ENCODE data around the gene COPZ2. TPM values are rescaled to one million over a fixed set of nuclear protein-coding genes. Genes with fewer than 3 reads are reported as not detected.

COPZ2 gene
- total and polyA plus RNA-seq, 2 donors (not counting 1 experiment from before 2014, with no cell fraction given), result 1.0 to 2.3 TPM

DNA sequence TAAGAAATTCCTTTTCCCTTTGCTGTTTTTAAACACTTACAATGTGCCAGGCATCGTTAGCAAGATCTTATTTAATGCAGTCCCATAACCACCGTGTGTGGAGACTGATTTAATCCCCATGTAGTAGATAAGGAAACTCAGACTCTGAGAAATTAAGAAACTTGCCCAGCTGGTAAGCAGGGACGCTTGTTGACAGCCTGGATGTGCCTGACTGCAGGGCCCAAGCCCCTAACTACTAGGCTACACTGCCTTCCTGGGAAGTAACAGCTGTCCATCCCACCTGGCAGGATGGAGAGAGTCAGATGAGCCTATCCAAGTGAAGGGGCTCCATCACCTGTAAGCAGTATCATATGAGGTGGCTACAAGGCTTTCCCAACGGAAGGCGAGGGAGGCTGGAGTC, 43.6 kb downstream of the COPZ2 start:
- CTCF ChIA-PET, result interaction anchor here (1.2 kb wide), 1 partner anchor 80 kb away, joined by 3 read pairs; no protein-coding TSS in a partner anchor
- WGBS (ENCODE audit: insufficient coverage), result 88% methylated on average over 3 of the region's 5 CpGs
- no peak for TF ChIP-seq EZH2 (IDR thresholded peaks at IDR 0.05; ENCODE audit: borderline replicate concordance, insufficient read depth, low read depth, low read length, poor library complexity, severe bottlenecking)
- no peak for TF ChIP-seq CTCF (IDR thresholded peaks at IDR 0.05)
- no peak overlapping the region for H3K4me2 ChIP-seq (replicated peaks; ENCODE audit: low read depth, low read length, poor library complexity, severe bottlenecking)
- Mint-ChIP-seq H3K4me3 (no peak overlapping the region), H3K9me3 (ENCODE audit: insufficient read depth) (no peaks in the 10 kb centered on the region), H3K4me1 (no peaks in the 10 kb centered on the region), H3K27me3 (peaks cover 18% of the 10 kb centered on the region), H3K27ac (no peak overlapping the region)
- H3K4me1 ChIP-seq (ENCODE audit: control insufficient read depth in 2 of 2, insufficient read depth in 2 of 2, low read length in 2 of 2), result no peaks in the 10 kb centered on the region
- H3K27ac ChIP-seq (ENCODE audit: low read length in 2 of 2), result no peak overlapping the region
- no peaks in the 10 kb centered on the region for H3K9me3 ChIP-seq (ENCODE audit: control extremely low read depth in 1 of 3, control insufficient read depth in 2 of 3, insufficient read depth in 1 of 3, low read length in 2 of 3)
- peaks cover 0 to 26% (median 0%) of the 10 kb centered on the region in 4 experiments for H3K27me3 ChIP-seq (replicated peaks in 1 of 4; ENCODE audit: control extremely low read depth in 1 of 4, control insufficient read depth in 3 of 4, insufficient read depth in 4 of 4, low read length in 3 of 4)
- POLR2A ChIA-PET, result no interaction called here
- H3K4me3 ChIP-seq (ENCODE audit: control extremely low read depth in 1 of 5, extremely low read depth in 1 of 5, insufficient read depth in 1 of 5, low read depth in 2 of 5, low read length in 4 of 5), result no peak overlapping the region
- DNase-seq (no peak), ATAC-seq (ENCODE audit: low read depth) (no peak)
- H2AFZ ChIP-seq (ENCODE audit: insufficient read depth, low read depth, low read length, poor library complexity, severe bottlenecking), result no peak overlapping the region
- H3K36me3 ChIP-seq (replicated peaks in 1 of 2; ENCODE audit: control extremely low read depth in 1 of 2, control insufficient read depth in 1 of 2, extremely low read depth in 1 of 2, insufficient read depth in 2 of 2, low read length in 1 of 2), result no peaks in the 10 kb centered on the region
- no peak overlapping the region for H3K9ac ChIP-seq (ENCODE audit: low read length)
- intact Hi-C loops (cut with micrococcal nuclease), result no loop called here
- no peaks in the 10 kb centered on the region for H3K79me2 ChIP-seq (ENCODE audit: control insufficient read depth, insufficient read depth, low read length)
- H4K20me1 ChIP-seq (ENCODE audit: control insufficient read depth, insufficient read depth, low read length, poor library complexity, severe bottlenecking), result no peaks in the 10 kb centered on the region

DNA sequence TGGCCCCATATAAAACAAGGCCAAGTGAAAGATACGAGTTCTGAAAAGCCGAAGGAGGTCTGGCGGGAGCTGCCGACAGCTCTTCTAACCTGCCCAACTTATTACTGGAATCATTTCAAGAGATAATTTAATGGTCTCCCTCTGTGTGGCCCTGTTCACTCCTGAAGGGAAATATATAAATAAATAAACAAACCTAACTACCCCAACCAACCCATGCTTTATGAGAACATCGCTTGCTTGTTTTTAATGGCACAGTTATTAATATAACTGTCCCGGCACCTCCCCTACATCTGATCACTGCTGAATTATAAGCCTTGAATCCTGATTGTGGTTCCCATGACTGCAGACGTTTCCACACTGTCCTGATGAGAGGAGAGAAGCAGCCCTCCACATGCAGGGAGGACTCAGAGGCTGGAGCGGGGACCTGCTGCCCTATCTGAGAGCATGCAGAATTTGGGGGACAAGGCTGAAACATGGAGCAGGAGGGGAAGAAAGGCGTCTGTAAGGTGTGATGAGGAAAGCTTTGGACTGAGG, 44.5 kb downstream of the COPZ2 start:
- H2AFZ ChIP-seq (ENCODE audit: insufficient read depth, low read depth, low read length, poor library complexity, severe bottlenecking), result no peak overlapping the region
- peaks cover 18% of the 10 kb centered on the region for H3K27me3 Mint-ChIP-seq
- peaks cover 0 to 26% (median 0%) of the 10 kb centered on the region in 4 experiments for H3K27me3 ChIP-seq (replicated peaks in 1 of 4; ENCODE audit: control extremely low read depth in 1 of 4, control insufficient read depth in 3 of 4, insufficient read depth in 4 of 4, low read length in 3 of 4)
- no peak overlapping the region for H3K4me3 ChIP-seq (ENCODE audit: control extremely low read depth in 1 of 5, extremely low read depth in 1 of 5, insufficient read depth in 1 of 5, low read depth in 2 of 5, low read length in 4 of 5)
- ChIA-PET POLR2A (no interaction called here), CTCF (no interaction called here)
- H3K79me2 ChIP-seq (ENCODE audit: control insufficient read depth, insufficient read depth, low read length), result no peaks in the 10 kb centered on the region
- no peaks in the 10 kb centered on the region for H3K9me3 Mint-ChIP-seq (ENCODE audit: insufficient read depth)
- TF ChIP-seq CTCF (IDR thresholded peaks at IDR 0.05) (no peak), EZH2 (IDR thresholded peaks at IDR 0.05; ENCODE audit: borderline replicate concordance, insufficient read depth, low read depth, low read length, poor library complexity, severe bottlenecking) (no peak)
- H3K9me3 ChIP-seq (ENCODE audit: control extremely low read depth in 1 of 3, control insufficient read depth in 2 of 3, insufficient read depth in 1 of 3, low read length in 2 of 3), result no peaks in the 10 kb centered on the region
- no peaks in the 10 kb centered on the region for H3K4me1 ChIP-seq (ENCODE audit: control insufficient read depth in 2 of 2, insufficient read depth in 2 of 2, low read length in 2 of 2)
- H3K4me3 Mint-ChIP-seq, result no peak overlapping the region
- WGBS (ENCODE audit: insufficient coverage), result 80% methylated on average over 4 of the region's 9 CpGs
- no peaks in the 10 kb centered on the region for H3K4me1 Mint-ChIP-seq
- intact Hi-C loops (cut with micrococcal nuclease), result no loop called here
- DNase-seq, result no peak
- no peak overlapping the region for H3K4me2 ChIP-seq (replicated peaks; ENCODE audit: low read depth, low read length, poor library complexity, severe bottlenecking)
- no peaks in the 10 kb centered on the region for H4K20me1 ChIP-seq (ENCODE audit: control insufficient read depth, insufficient read depth, low read length, poor library complexity, severe bottlenecking)
- no peak for ATAC-seq (ENCODE audit: low read depth)
- H3K27ac ChIP-seq (ENCODE audit: low read length in 2 of 2), result no peak overlapping the region
- H3K27ac Mint-ChIP-seq, result no peak overlapping the region
- no peak overlapping the region for H3K9ac ChIP-seq (ENCODE audit: low read length)
- no peaks in the 10 kb centered on the region for H3K36me3 ChIP-seq (replicated peaks in 1 of 2; ENCODE audit: control extremely low read depth in 1 of 2, control insufficient read depth in 1 of 2, extremely low read depth in 1 of 2, insufficient read depth in 2 of 2, low read length in 1 of 2)
